Calu3 (cell line): ENCODE measurements around the gene BSND. TPM values are rescaled to one million over a fixed set of nuclear protein-coding genes. Genes with fewer than 3 reads are reported as not detected.

Experiments
- BruUV-seq: library from RNA; stranded (reverse); fragments of 400-500 nt; replicated peaks from 2 replicates; lab custom pipeline; 2021; lab: Mats Ljungman, UMichigan
- CTCF ChIA-PET: fragments of 300-600 bp; sonication (Branson Sonifier 250); formaldehyde crosslinking; loops from one replicate; lab custom pipeline; 2022; ENCODE audit warnings: antibody characterized with exemption; lab: Charles Lee
- DNase-seq: peaks from one replicate; pipeline ENCODE4 v3.0.0; 2022
- H3K27ac Mint-ChIP-seq: one replicate; pipeline ENCODE4 v1.8.0; 2022; ENCODE audit warnings: mixed read lengths; ENCODE audit not compliant: unreplicated experiment
- H3K27me3 Mint-ChIP-seq: one replicate; pipeline ENCODE4 v1.8.0; 2022; ENCODE audit warnings: mixed read lengths; ENCODE audit not compliant: unreplicated experiment
- H3K36me3 Mint-ChIP-seq: one replicate; pipeline ENCODE4 v1.8.0; 2022; ENCODE audit warnings: mild to moderate bottlenecking, moderate library complexity, mixed read lengths; ENCODE audit not compliant: insufficient read depth, unreplicated experiment
- H3K4me1 Mint-ChIP-seq: one replicate; pipeline ENCODE4 v1.8.0; 2022; ENCODE audit warnings: mild to moderate bottlenecking, low read depth, mixed read lengths; ENCODE audit not compliant: unreplicated experiment
- H3K4me3 Mint-ChIP-seq: one replicate; pipeline ENCODE4 v1.8.0; 2022; ENCODE audit warnings: mild to moderate bottlenecking, low read depth, moderate library complexity, mixed read lengths; ENCODE audit not compliant: unreplicated experiment
- H3K9me3 Mint-ChIP-seq: one replicate; pipeline ENCODE4 v1.8.0; 2022; ENCODE audit warnings: low read depth, mixed read lengths; ENCODE audit not compliant: unreplicated experiment
- intact Hi-C: fragments of 100-400 bp; cut with micrococcal nuclease; formaldehyde crosslinking; loops from one replicate; pipeline ENCODE4 v1.10.0; 2022; ENCODE audit not compliant: unreplicated experiment
- total RNA-seq: library from RNA; stranded (reverse); gene quantifications from 2 replicates; pipeline ENCODE4 v1.2.3, GENCODE V29; 2022
- TF ChIP-seq, protein P1 (sequence below): fragments of 200-600 bp; IDR thresholded peaks from one replicate; pipeline ENCODE4 v1.8.0; 2022; ENCODE audit warnings: antibody characterized with exemption; ENCODE audit not compliant: unreplicated experiment

The BSND gene
- total RNA-seq, 1 experiment from 2014 or later = not detected

DNA sequence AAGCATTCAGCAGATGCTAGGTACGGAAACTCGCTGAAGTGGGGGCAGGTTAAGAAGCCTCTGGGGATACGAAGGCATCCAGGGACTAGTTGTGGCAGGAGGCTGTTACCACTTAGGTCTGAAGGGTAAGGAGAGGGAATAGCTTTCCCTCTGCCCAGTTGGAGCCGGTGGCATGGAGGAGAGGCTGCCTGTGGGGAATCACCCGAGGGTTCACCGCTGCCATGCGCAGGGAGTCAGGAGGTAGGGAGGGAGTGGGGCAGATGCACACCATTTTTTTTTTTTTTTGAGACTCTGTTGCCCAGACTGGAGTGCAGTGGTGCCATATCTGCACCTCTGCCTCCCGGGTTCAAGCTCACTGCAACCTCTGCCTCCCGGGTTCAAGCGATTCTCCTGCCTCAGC, 46.7 kb downstream of the BSND start:
- BruUV-seq = no TSS peak
- no peaks in the 10 kb centered on the region for H3K9me3 Mint-ChIP-seq
- intact Hi-C loops = loop anchor here (10.0 kb wide), 1 partner anchor 59 kb away; no protein-coding TSS in a partner anchor

DNA sequence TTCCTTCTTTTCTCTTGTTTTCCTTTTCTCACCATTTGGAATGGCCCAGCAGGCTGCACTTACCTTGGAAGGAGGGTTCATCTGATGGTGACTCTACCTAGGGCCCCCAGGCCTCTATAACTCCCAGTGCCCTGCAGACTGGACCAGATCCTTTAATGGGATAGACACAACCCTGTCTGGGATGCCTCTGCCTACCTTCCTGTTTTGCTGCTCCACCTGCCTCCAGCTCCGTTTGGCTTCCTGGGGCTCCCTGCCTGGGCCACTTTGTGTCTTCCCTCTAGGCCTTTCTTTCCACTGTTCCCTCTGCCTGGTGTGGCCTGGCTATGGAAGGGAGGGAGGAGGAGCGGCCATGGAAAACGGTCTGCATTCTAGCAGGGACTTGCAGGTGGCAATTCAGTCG, 48.1 kb downstream of the BSND start:
- H3K4me1 Mint-ChIP-seq = peaks cover 10% of the 10 kb centered on the region

More for the DNA sequence above, 46.7 kb downstream of the BSND start:
- Mint-ChIP-seq H3K27ac (no peak overlapping the region), H3K4me3 (no peak overlapping the region), H3K36me3 (peaks cover 23% of the 10 kb centered on the region), H3K4me1 (peaks cover 19% of the 10 kb centered on the region), H3K27me3 (no peaks in the 10 kb centered on the region)
- TF ChIP-seq, protein P1, sequence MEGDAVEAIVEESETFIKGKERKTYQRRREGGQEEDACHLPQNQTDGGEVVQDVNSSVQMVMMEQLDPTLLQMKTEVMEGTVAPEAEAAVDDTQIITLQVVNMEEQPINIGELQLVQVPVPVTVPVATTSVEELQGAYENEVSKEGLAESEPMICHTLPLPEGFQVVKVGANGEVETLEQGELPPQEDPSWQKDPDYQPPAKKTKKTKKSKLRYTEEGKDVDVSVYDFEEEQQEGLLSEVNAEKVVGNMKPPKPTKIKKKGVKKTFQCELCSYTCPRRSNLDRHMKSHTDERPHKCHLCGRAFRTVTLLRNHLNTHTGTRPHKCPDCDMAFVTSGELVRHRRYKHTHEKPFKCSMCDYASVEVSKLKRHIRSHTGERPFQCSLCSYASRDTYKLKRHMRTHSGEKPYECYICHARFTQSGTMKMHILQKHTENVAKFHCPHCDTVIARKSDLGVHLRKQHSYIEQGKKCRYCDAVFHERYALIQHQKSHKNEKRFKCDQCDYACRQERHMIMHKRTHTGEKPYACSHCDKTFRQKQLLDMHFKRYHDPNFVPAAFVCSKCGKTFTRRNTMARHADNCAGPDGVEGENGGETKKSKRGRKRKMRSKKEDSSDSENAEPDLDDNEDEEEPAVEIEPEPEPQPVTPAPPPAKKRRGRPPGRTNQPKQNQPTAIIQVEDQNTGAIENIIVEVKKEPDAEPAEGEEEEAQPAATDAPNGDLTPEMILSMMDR = no peak
- CTCF ChIA-PET = no interaction called here
- no peak for DNase-seq

DNA sequence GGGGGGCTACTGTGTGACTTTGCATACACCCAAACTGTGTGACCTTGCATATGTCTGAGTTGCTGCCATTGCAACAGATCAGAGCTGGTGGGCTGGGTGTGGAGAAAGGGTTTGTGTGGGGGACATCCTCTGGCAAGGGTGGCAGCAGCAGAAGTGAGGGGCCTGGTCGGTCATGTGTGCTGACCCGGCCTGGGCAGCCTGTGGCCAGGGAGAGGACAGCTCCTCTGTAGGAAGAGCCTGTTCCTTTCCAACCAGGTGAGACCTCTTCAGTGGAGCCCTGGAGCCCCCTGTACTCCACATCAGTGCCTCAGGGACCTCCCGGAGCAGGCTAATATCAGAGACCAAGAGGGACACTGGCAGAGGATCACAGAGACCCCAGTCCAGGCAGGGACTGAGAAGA, 48.9 kb downstream of the BSND start:
- no peak overlapping the region for H3K27ac Mint-ChIP-seq
- TF ChIP-seq, protein P1 = no peak
- CTCF ChIA-PET = no interaction called here
- H3K27me3 Mint-ChIP-seq = no peaks in the 10 kb centered on the region
- peaks cover 18% of the 10 kb centered on the region for H3K36me3 Mint-ChIP-seq
- DNase-seq = no peak
- intact Hi-C loops = loop anchor here (10.0 kb wide), 1 partner anchor 57 kb away; no protein-coding TSS in a partner anchor
- H3K4me1 Mint-ChIP-seq = peaks cover 7% of the 10 kb centered on the region
- H3K4me3 Mint-ChIP-seq = no peak overlapping the region
- no TSS peak for BruUV-seq
- H3K9me3 Mint-ChIP-seq = no peaks in the 10 kb centered on the region

More for the DNA sequence above, 48.1 kb downstream of the BSND start:
- no TSS peak for BruUV-seq
- Mint-ChIP-seq H3K27me3 (no peaks in the 10 kb centered on the region), H3K4me3 (no peak overlapping the region), H3K27ac (no peak overlapping the region), H3K9me3 (no peaks in the 10 kb centered on the region), H3K36me3 (peaks cover 10% of the 10 kb centered on the region)
- TF ChIP-seq, protein P1 = no peak
- CTCF ChIA-PET = no interaction called here
- intact Hi-C loops = loop anchor here (10.0 kb wide), 1 partner anchor 58 kb away; no protein-coding TSS in a partner anchor
- no peak for DNase-seq

- Mint-ChIP-seq H3K4me1 (no peaks in the 10 kb centered on the region), H3K36me3 (peaks cover 19% of the 10 kb centered on the region), H3K27me3 (no peaks in the 10 kb centered on the region), H3K27ac (no peak overlapping the region), H3K4me3 (no peak overlapping the region), H3K9me3 (no peaks in the 10 kb centered on the region)
- intact Hi-C loops = loop anchor here (10.0 kb wide), 1 partner anchor 56 kb away; no protein-coding TSS in a partner anchor
- TF ChIP-seq, protein P1 = no peak
- no TSS peak for BruUV-seq
- CTCF ChIA-PET = no interaction called here
- DNase-seq = no peak
Observed at GRCh38 chr1:55048453-55049270, 49.9 kb downstream of the BSND start.
